SK-N-SH (cell line): ENCODE measurements around the gene ACAD10. TPM values are rescaled to one million over a fixed set of nuclear protein-coding genes. Genes with fewer than 3 reads are reported as not detected.

Experiments
- CTCF ChIA-PET: fragments of 300-600, 350-600 bp; formaldehyde crosslinking; extraction: SDS; loops from one replicate; lab custom pipeline; 2021; lab: Yijun Ruan, JAX
- POLR2A ChIA-PET: fragments of 350-600 bp; sonication (Branson Sonifier 250); formaldehyde crosslinking; extraction: SDS; loops from one replicate; lab custom pipeline; 2020; ENCODE audit warnings: antibody characterized with exemption, inconsistent platforms; lab: Yijun Ruan, JAX
- DNase-seq: peaks from one replicate; pipeline ENCODE4 v3.0.0; 2012
- H2AFZ ChIP-seq: fragments of 200-600 bp; sonication (generic); 2 replicates; pipeline ENCODE4 v1.8.1; 2016; ENCODE audit warnings: antibody characterized with exemption, mild to moderate bottlenecking, low read depth
- H3F3A ChIP-seq: fragments of 200-600 bp; sonication (generic); replicated peaks from 2 replicates; pipeline ENCODE3; 2016; ENCODE audit warnings: antibody characterized with exemption, mild to moderate bottlenecking; ENCODE audit not compliant: insufficient read depth
- H3K27ac ChIP-seq, 2 experiments: fragments of 200-500 bp in 1 of 2; fragments of 200-600 bp in 1 of 2; sonication (Bioruptor generic) in 1 of 2; sonication (generic), shearing (Covaris generic) in 1 of 2; 2 replicates each; pipeline versions ENCODE4 v1.5.1 to v1.6.1; 2014 to 2016; ENCODE audit warnings: low read depth in 2 of 2, inconsistent platforms in 1 of 2, low read length in 1 of 2, mild to moderate bottlenecking in 1 of 2, mixed read lengths in 1 of 2
- H3K27me3 ChIP-seq: fragments of 200-600 bp; sonication (generic), shearing (Covaris generic); 2 replicates; pipeline ENCODE4 v1.6.1; 2016; ENCODE audit warnings: mixed run types; ENCODE audit not compliant: insufficient read depth
- H3K36me3 ChIP-seq, 2 experiments: fragments of 200-500 bp in 1 of 2; fragments of 200-600 bp in 1 of 2; sonication (Bioruptor generic) in 1 of 2; sonication (generic) in 1 of 2; replicated peaks in 1 of 2; 2 replicates each; pipeline versions ENCODE3 to v1.5.1; 2014 to 2016; ENCODE audit warnings: low read length in 1 of 2, mild to moderate bottlenecking in 1 of 2; ENCODE audit not compliant: insufficient read depth in 2 of 2, control insufficient read depth in 1 of 2
- H3K4me1 ChIP-seq, 2 experiments: fragments of 200-500 bp in 1 of 2; fragments of 200-600 bp in 1 of 2; sonication (Bioruptor generic) in 1 of 2; sonication (generic), shearing (Covaris generic) in 1 of 2; 2 replicates each; pipeline versions ENCODE4 v1.5.1 to v1.6.1; 2014 to 2016; ENCODE audit warnings: low read depth in 1 of 2, low read length in 1 of 2, mixed run types in 1 of 2; ENCODE audit not compliant: insufficient read depth in 2 of 2, control insufficient read depth in 1 of 2
- H3K4me2 ChIP-seq: fragments of 200-600 bp; sonication (generic), shearing (Covaris generic); 2 replicates; pipeline ENCODE4 v1.6.1; 2017; ENCODE audit warnings: mixed run types
- H3K4me3 ChIP-seq, 2 experiments: fragments of 200-500 bp in 1 of 2; fragments of 200-600 bp in 1 of 2; sonication (Bioruptor generic) in 1 of 2; sonication (generic), shearing (Covaris generic) in 1 of 2; 2 replicates each; pipeline versions ENCODE4 v1.5.1 to v1.8.1; 2014 to 2016; ENCODE audit warnings: low read depth in 2 of 2, inconsistent platforms in 1 of 2, low read length in 1 of 2, mild to moderate bottlenecking in 1 of 2, mixed read lengths in 1 of 2, moderate library complexity in 1 of 2
- H3K79me2 ChIP-seq: fragments of 200-600 bp; sonication (generic); 2 replicates; pipeline ENCODE4 v1.8.1; 2017; ENCODE audit warnings: mild to moderate bottlenecking; ENCODE audit not compliant: insufficient read depth
- H3K9ac ChIP-seq: fragments of 200-600 bp; sonication (generic); 2 replicates; pipeline ENCODE4 v1.6.1; 2017; ENCODE audit warnings: mixed run types
- H3K9me2 ChIP-seq: fragments of 200-600 bp; sonication (generic); 2 replicates; pipeline ENCODE4 v1.6.1; 2017; ENCODE audit warnings: mixed run types
- H3K9me3 ChIP-seq: fragments of 200-600 bp; sonication (generic); 2 replicates; pipeline ENCODE4 v1.6.1; 2017; ENCODE audit warnings: mixed run types, mild to moderate bottlenecking, moderate library complexity
- H4K20me1 ChIP-seq: fragments of 200-600 bp; sonication (generic); 2 replicates; pipeline ENCODE4 v1.6.1; 2017; ENCODE audit warnings: mild to moderate bottlenecking, mixed run types; ENCODE audit not compliant: insufficient read depth
- CHD2 ChIP-seq: fragments of 150-350 bp; IDR thresholded peaks from 2 replicates; pipeline ENCODE4 v1.6.1; 2018; ENCODE audit warnings: low read length; ENCODE audit not compliant: partially characterized antibody
- CTCF ChIP-seq: fragments of 200-600 bp; sonication (generic); IDR thresholded peaks from 2 replicates; pipeline ENCODE4 v1.6.1; 2017; ENCODE audit warnings: antibody characterized with exemption, mild to moderate bottlenecking, moderate library complexity
- ELF1 ChIP-seq: IDR thresholded peaks from 2 replicates; pipeline ENCODE4 v1.4.0; 2012
- EP300 ChIP-seq, 2 experiments: IDR thresholded peaks; 2 replicates each; pipeline versions ENCODE4 v1.4.0 to v1.6.1; 2012; ENCODE audit warnings: borderline replicate concordance in 1 of 2, low read depth in 1 of 2, low read length in 1 of 2
- FOSL2 ChIP-seq: IDR thresholded peaks from 2 replicates; pipeline ENCODE4 v1.4.0; 2012; ENCODE audit warnings: low read depth, mild to moderate bottlenecking, moderate library complexity, borderline replicate concordance
- FOXJ3 ChIP-seq: sonication (generic); formaldehyde crosslinking; IDR thresholded peaks from 2 replicates; pipeline ENCODE4 v1.5.1; 2020; ENCODE audit warnings: mild to moderate bottlenecking, missing genetic modification reagents
- FOXM1 ChIP-seq: IDR thresholded peaks from 2 replicates; pipeline ENCODE4 v1.4.0; 2012; ENCODE audit warnings: low read depth, mild to moderate bottlenecking
- GABPA ChIP-seq: IDR thresholded peaks from 2 replicates; pipeline ENCODE4 v1.4.0; 2012; ENCODE audit warnings: low read depth, mild to moderate bottlenecking
- JUND ChIP-seq: IDR thresholded peaks from 2 replicates; pipeline ENCODE4 v1.4.0; 2012
- MXI1 ChIP-seq: IDR thresholded peaks from 2 replicates; pipeline ENCODE4 v1.6.1; 2012; ENCODE audit warnings: mild to moderate bottlenecking, low read depth, low read length, improper control_type of control experiment
- NFIC ChIP-seq: IDR thresholded peaks from 2 replicates; pipeline ENCODE4 v1.4.0; 2012; ENCODE audit warnings: borderline replicate concordance
- NRF1 ChIP-seq: IDR thresholded peaks from 2 replicates; pipeline ENCODE4 v1.6.1; 2012; ENCODE audit warnings: low read depth, mild to moderate bottlenecking, low read length
- PBX3 ChIP-seq: IDR thresholded peaks from 2 replicates; pipeline ENCODE4; 2012
- POLR2AphosphoS5 ChIP-seq: IDR thresholded peaks from 2 replicates; pipeline ENCODE4 v1.6.1; 2012; ENCODE audit warnings: low read depth, low read length
- RAD21 ChIP-seq: IDR thresholded peaks from 2 replicates; pipeline ENCODE4 v1.6.1; 2012; ENCODE audit warnings: mild to moderate bottlenecking, low read length
- RCOR1 ChIP-seq: fragments of 150-350 bp; IDR thresholded peaks from 2 replicates; pipeline ENCODE4 v1.6.1; 2017; ENCODE audit warnings: antibody characterized with exemption, low read length
- RXRA ChIP-seq: IDR thresholded peaks from 2 replicates; pipeline ENCODE4 v1.4.0; 2012; ENCODE audit warnings: low read depth, mild to moderate bottlenecking, borderline replicate concordance
- SIN3A ChIP-seq: IDR thresholded peaks from 2 replicates; pipeline ENCODE4 v1.6.1; 2012; ENCODE audit warnings: low read depth, mild to moderate bottlenecking, low read length, moderate library complexity, borderline replicate concordance
- TAF1 ChIP-seq: IDR thresholded peaks from 2 replicates; pipeline ENCODE4 v1.6.1; 2012; ENCODE audit warnings: low read depth, mild to moderate bottlenecking, low read length, moderate library complexity, borderline replicate concordance
- TCF12 ChIP-seq: IDR thresholded peaks from 2 replicates; pipeline ENCODE4 v1.4.0; 2012
- TEAD4 ChIP-seq: IDR thresholded peaks from 2 replicates; pipeline ENCODE4 v1.4.0; 2012; ENCODE audit warnings: mild to moderate bottlenecking, borderline replicate concordance; ENCODE audit not compliant: insufficient read depth
- USF1 ChIP-seq: IDR thresholded peaks from 2 replicates; pipeline ENCODE4 v1.4.0; 2012; ENCODE audit warnings: low read depth, borderline replicate concordance
- USF2 ChIP-seq: fragments of 150-350 bp; IDR thresholded peaks from 2 replicates; pipeline ENCODE4 v1.6.1; 2017; ENCODE audit warnings: antibody characterized with exemption, low read length, low read depth, borderline replicate concordance
- YY1 ChIP-seq: IDR thresholded peaks from 2 replicates; pipeline ENCODE4 v1.4.0; 2012; ENCODE audit warnings: low read depth, mild to moderate bottlenecking
- WGBS: methylation state at CpG from one replicate; pipeline ENCODE4 v1.1.6; 2017; ENCODE audit warnings: low lambda C conversion rate; 5-methylcytosine and 5-hydroxymethylcytosine counted together
- polyA plus RNA-seq, 3 experiments: library from polyadenylated mRNA; depleted of rRNA; stranded (reverse); fragments of >200 nt; gene quantifications; 2 replicates each; pipeline ENCODE4 v1.2.3, GENCODE V29; 2012
- TF ChIP-seq, protein P1 (sequence below): IDR thresholded peaks from 2 replicates; pipeline ENCODE4 v1.4.0; 2012; ENCODE audit warnings: low read depth

Gene ACAD10
- polyA plus RNA-seq, 1 of the 3 experiments (the other 2 are of a cell fraction) = 24.6 TPM

GRCh38 chr12:111798182-111798581 is 112.3 kb downstream of the ACAD10 start:
- no peak for TF ChIP-seq JUND
- no peak for TF ChIP-seq FOSL2
- no peak for TF ChIP-seq YY1
- no peak for TF ChIP-seq GABPA
- no peak for TF ChIP-seq RXRA
- no peak for TF ChIP-seq NFIC
- no peak for TF ChIP-seq RCOR1
- TF ChIP-seq TAF1 = no peak
- no peak for TF ChIP-seq NRF1
- no peak for TF ChIP-seq RAD21
- TF ChIP-seq, protein P1, sequence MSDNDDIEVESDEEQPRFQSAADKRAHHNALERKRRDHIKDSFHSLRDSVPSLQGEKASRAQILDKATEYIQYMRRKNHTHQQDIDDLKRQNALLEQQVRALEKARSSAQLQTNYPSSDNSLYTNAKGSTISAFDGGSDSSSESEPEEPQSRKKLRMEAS = no peak
- no peak for TF ChIP-seq USF2
- TF ChIP-seq CTCF = no peak
- no peak for TF ChIP-seq ELF1
- TF ChIP-seq FOXM1 = no peak
- TF ChIP-seq SIN3A = no peak
- TF ChIP-seq MXI1 = no peak
- H3K9ac ChIP-seq = no peak overlapping the region
- no peak overlapping the region for H3K27ac ChIP-seq
- no peak overlapping the region for H3K4me2 ChIP-seq
- ChIA-PET POLR2A (no interaction called here), CTCF (interaction anchor here (4.0 kb wide), 1 partner anchor 15 kb away, joined by 21 read pairs; no protein-coding TSS in a partner anchor)
- H3K4me1 ChIP-seq = no peaks in the 10 kb centered on the region
- no peaks in the 10 kb centered on the region for H4K20me1 ChIP-seq
- no peaks in the 10 kb centered on the region for H3F3A ChIP-seq
- H3K9me3 ChIP-seq = no peaks in the 10 kb centered on the region
- peaks cover 11 to 15% of the 10 kb centered on the region in 2 experiments for H3K36me3 ChIP-seq
- H3K4me3 ChIP-seq = no peak overlapping the region
- H3K79me2 ChIP-seq = no peaks in the 10 kb centered on the region
- no peaks in the 10 kb centered on the region for H3K27me3 ChIP-seq
- no peak for DNase-seq
- 92% methylated on average over 3 of the region's 4 CpGs for WGBS
- no peak overlapping the region for H2AFZ ChIP-seq
- H3K9me2 ChIP-seq = no peaks in the 10 kb centered on the region

GRCh38 chr12:111799758-111800157 is 113.9 kb downstream of the ACAD10 start:
- H3K4me1 ChIP-seq = no peaks in the 10 kb centered on the region
- no peaks in the 10 kb centered on the region for H3F3A ChIP-seq
- no peak overlapping the region for H3K27ac ChIP-seq
- H3K4me3 ChIP-seq = no peak overlapping the region
- no peaks in the 10 kb centered on the region for H3K27me3 ChIP-seq
- peaks cover 9 to 15% of the 10 kb centered on the region in 2 experiments for H3K36me3 ChIP-seq
- H4K20me1 ChIP-seq = no peaks in the 10 kb centered on the region
- no peak overlapping the region for H3K4me2 ChIP-seq
- H3K9me3 ChIP-seq = no peaks in the 10 kb centered on the region
- 92% methylated on average over 5 of the region's 9 CpGs for WGBS
- DNase-seq = no peak
- H3K79me2 ChIP-seq = no peaks in the 10 kb centered on the region
- ChIA-PET POLR2A (no interaction called here), CTCF (interaction anchor here (0.9 to 4.0 kb wide), 2 partner anchors 13 to 47 kb away, joined by 4 to 21 read pairs; no protein-coding TSS in a partner anchor)
- H3K9ac ChIP-seq = no peak overlapping the region
- H2AFZ ChIP-seq = no peak overlapping the region
- H3K9me2 ChIP-seq = no peaks in the 10 kb centered on the region
- TF ChIP-seq FOXJ3 (CRISPR knock-in tag) = no peak
- TF ChIP-seq TEAD4 = no peak
- TF ChIP-seq FOXM1 = no peak
- TF ChIP-seq TCF12 = no peak
- TF ChIP-seq YY1 = no peak
- TF ChIP-seq, protein P1 = no peak
- TF ChIP-seq EP300 (IDR thresholded peaks at IDR 0.05; ENCODE audit: borderline replicate concordance in 1 of 2, low read depth in 1 of 2, low read length in 1 of 2) = no peak
- TF ChIP-seq RCOR1 = no peak
- TF ChIP-seq ELF1 = no peak
- TF ChIP-seq POLR2AphosphoS5 = no peak
- TF ChIP-seq RAD21 = no peak
- TF ChIP-seq CHD2 = no peak
- TF ChIP-seq PBX3 = no peak
- no peak for TF ChIP-seq TAF1
- TF ChIP-seq USF1 = no peak
- no peak for TF ChIP-seq GABPA
